ENCODE data around the gene ALKBH8. TPM values are rescaled to one million over a fixed set of nuclear protein-coding genes. Genes with fewer than 3 reads are reported as not detected.

ALKBH8 gene
- total and polyA plus RNA-seq, 2 of the 13 experiments (the other 11 are each of a cell fraction or from before 2014, with no cell fraction given) = 2.4 to 9.1 TPM

- ChIA-PET POLR2A (no interaction called here), CTCF (ENCODE audit: low intra/inter-chr PET ratio, low total read pairs) (no interaction called here)
- Histone ChIP-seq H3K4me3 (replicated peaks in 1 of 3; ENCODE audit: insufficient read depth in 1 of 3, low read depth in 2 of 3, low read length in 3 of 3) (no peak overlapping the region), H3K27ac (ENCODE audit: extremely low read length, insufficient read depth, low read length) (no peak overlapping the region), H3K9me3 (ENCODE audit: low read length) (no peaks in the 10 kb centered on the region), H3K27me3 (ENCODE audit: control insufficient read depth in 1 of 2, insufficient read depth in 2 of 2, low read length in 2 of 2) (peaks cover 0 to 10% of the 10 kb centered on the region in 2 experiments; a peak in 3 of 5 replicates), H3K4me2 (ENCODE audit: low read depth, low read length) (no peak overlapping the region), H3K4me1 (ENCODE audit: insufficient read depth, low read length) (no peaks in the 10 kb centered on the region), H3K79me2 (ENCODE audit: insufficient read depth, low read length) (no peaks in the 10 kb centered on the region), H2AFZ (ENCODE audit: low read length) (no peak overlapping the region), H3K9ac (ENCODE audit: insufficient read depth, low read depth, low read length) (no peak overlapping the region), H3K36me3 (replicated peaks in 1 of 2; ENCODE audit: control insufficient read depth in 1 of 2, insufficient read depth in 2 of 2, low read length in 2 of 2) (no peaks in the 10 kb centered on the region), H4K20me1 (ENCODE audit: insufficient read depth, low read length) (no peaks in the 10 kb centered on the region)
- DNase-seq (ENCODE audit: low spot score) = no peak
- in situ Hi-C loops (cut with HindIII; ENCODE audit: extremely low pct_ligation_motif_present, low pct_unique_long_range_greater_than_20kb) (no loop called here), intact Hi-C loops (cut with micrococcal nuclease; ENCODE audit: unreplicated experiment) (no loop called here)
- no peak for ATAC-seq
- FAIRE-seq = no peak
- 0% methylated on average over 1 of the region's 1 CpG for WGBS (ENCODE audit: low lambda C conversion rate)
- TF ChIP-seq ZNF605 (CRISPR knock-in tag; IDR thresholded peaks at IDR 0.05) = no peak
- TF ChIP-seq ZNF414 (CRISPR knock-in tag; IDR thresholded peaks at IDR 0.05) = no peak
- no peak for TF ChIP-seq ZNF276 (CRISPR knock-in tag; IDR thresholded peaks at IDR 0.05; ENCODE audit: low read depth)
- no peak for TF ChIP-seq ZFP36 (IDR thresholded peaks at IDR 0.05; ENCODE audit: borderline replicate concordance, low read depth, low read length, partially characterized antibody)
- no peak for TF ChIP-seq HES4 (CRISPR knock-in tag; IDR thresholded peaks at IDR 0.05; ENCODE audit: borderline replicate concordance)
- TF ChIP-seq MEF2D (CRISPR knock-in tag; IDR thresholded peaks at IDR 0.05) = no peak
- no TSS peak for BruUV-seq (replicated peaks)
Measured at GRCh38 chr11:107573438-107573837, 7.9 kb upstream of the ALKBH8 start.
